Measurements from ENCODE around the gene C2orf76. TPM values are rescaled to one million over a fixed set of nuclear protein-coding genes. Genes with fewer than 3 reads are reported as not detected.

Gene C2orf76
- total and polyA plus RNA-seq, 2 of the 4 experiments (the other 2 are of a cell fraction) = 10.6 to 12.6 TPM

GRCh38 chr2:119369845-119370244, 3.2 kb upstream of the C2orf76 start:
- H2BK5ac ChIP-seq (ENCODE audit: low read depth, low read length, poor library complexity, severe bottlenecking) = no peak overlapping the region
- no peaks in the 10 kb centered on the region for H3K9me3 ChIP-seq (ENCODE audit: control insufficient read depth, insufficient read depth, low read length)
- ChIA-PET POLR2A (ENCODE audit: unreplicated experiment) (no interaction called here), CTCF (no interaction called here)
- no peak overlapping the region for H2BK15ac ChIP-seq (ENCODE audit: low read depth, low read length)
- H3K9ac ChIP-seq (ENCODE audit: low read depth, low read length) = no peak overlapping the region
- no peak overlapping the region for H3K14ac ChIP-seq (replicated peaks; ENCODE audit: low read depth, low read length)
- H3K9me1 ChIP-seq (ENCODE audit: insufficient read depth, low read length) = peaks cover 13% of the 10 kb centered on the region; the same call in 1 of the 2 replicates
- DNase-seq (no peak), ATAC-seq (ENCODE audit: low read depth) (no peak)
- peaks cover 8% of the 10 kb centered on the region for H3K4me1 ChIP-seq (ENCODE audit: control insufficient read depth, insufficient read depth, low read length)
- no peak overlapping the region for H3K4me2 ChIP-seq (ENCODE audit: low read depth, low read length)
- no peak overlapping the region for H2BK20ac ChIP-seq (ENCODE audit: low read depth, low read length)
- no peak overlapping the region for H2BK120ac ChIP-seq (ENCODE audit: low read depth, low read length)
- H3K23ac ChIP-seq (ENCODE audit: low read depth, low read length) = no peak overlapping the region
- H3K27ac ChIP-seq (ENCODE audit: insufficient read depth, low read length) = no peak overlapping the region
- H3K4ac ChIP-seq (ENCODE audit: low read depth, low read length) = no peak overlapping the region
- no peak overlapping the region for H3K4me3 ChIP-seq (ENCODE audit: insufficient read depth, low read depth, low read length)
- no peak overlapping the region for H4K5ac ChIP-seq (ENCODE audit: low read depth, low read length)
- no peak overlapping the region for H4K91ac ChIP-seq (ENCODE audit: insufficient read depth, low read depth, low read length)
- no peak overlapping the region for H2AK5ac ChIP-seq (ENCODE audit: low read depth, low read length)
- H2AFZ ChIP-seq (replicated peaks; ENCODE audit: low read length, poor library complexity) = no peak overlapping the region
- dilution Hi-C loops (cut with HindIII; ENCODE audit: low sequenced_read_pairs, unreplicated experiment) (no loop called here), intact Hi-C loops (cut with micrococcal nuclease) (loop anchor here (5.0 kb wide), 1 partner anchor 148 kb away; the partner anchor contains the start of gene STEAP3), in situ Hi-C loops (cut with MboI; ENCODE audit: low sequenced_read_pairs) (no loop called here)
- 80% methylated on average over 1 of the region's 6 CpGs; no CpG with 5 or more reads in 1 of the 2 experiments for WGBS, 2 experiments (ENCODE audit: extremely low coverage in 2 of 2, insufficient read length in 1 of 2)
- BruUV-seq (replicated peaks) = no TSS peak
- no peaks in the 10 kb centered on the region for H3K27me3 ChIP-seq (ENCODE audit: control insufficient read depth, insufficient read depth, low read length)
- no peak for TF ChIP-seq CTCF (conservative IDR thresholded peaks at IDR 0.05; ENCODE audit: low read depth, low read length)
- TF ChIP-seq FOS (IDR thresholded peaks at IDR 0.05; ENCODE audit: low read depth, low read length) = no peak
- no peak for TF ChIP-seq BHLHE40 (IDR thresholded peaks at IDR 0.05; ENCODE audit: low read depth, low read length)
- TF ChIP-seq POLR2A (IDR thresholded peaks at IDR 0.05; ENCODE audit: low read depth, low read length) = no peak
- TF ChIP-seq SMC3 (IDR thresholded peaks at IDR 0.05; ENCODE audit: low read depth, low read length) = no peak
- TF ChIP-seq NFE2L2 (IDR thresholded peaks at IDR 0.05; ENCODE audit: low read depth, low read length) = no peak
- TF ChIP-seq RCOR1 (IDR thresholded peaks at IDR 0.05; ENCODE audit: insufficient replicate concordance, low read length) = no peak
- TF ChIP-seq MXI1 (IDR thresholded peaks at IDR 0.05; ENCODE audit: borderline replicate concordance, low read depth, low read length) = no peak
- TF ChIP-seq USF2 (IDR thresholded peaks at IDR 0.05; ENCODE audit: low read depth, low read length) = no peak
- TF ChIP-seq, protein P1, sequence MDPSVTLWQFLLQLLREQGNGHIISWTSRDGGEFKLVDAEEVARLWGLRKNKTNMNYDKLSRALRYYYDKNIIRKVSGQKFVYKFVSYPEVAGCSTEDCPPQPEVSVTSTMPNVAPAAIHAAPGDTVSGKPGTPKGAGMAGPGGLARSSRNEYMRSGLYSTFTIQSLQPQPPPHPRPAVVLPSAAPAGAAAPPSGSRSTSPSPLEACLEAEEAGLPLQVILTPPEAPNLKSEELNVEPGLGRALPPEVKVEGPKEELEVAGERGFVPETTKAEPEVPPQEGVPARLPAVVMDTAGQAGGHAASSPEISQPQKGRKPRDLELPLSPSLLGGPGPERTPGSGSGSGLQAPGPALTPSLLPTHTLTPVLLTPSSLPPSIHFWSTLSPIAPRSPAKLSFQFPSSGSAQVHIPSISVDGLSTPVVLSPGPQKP (IDR thresholded peaks at IDR 0.05; ENCODE audit: borderline replicate concordance, low read depth, low read length) = no peak
- no peak for TF ChIP-seq CHD1 (IDR thresholded peaks at IDR 0.05; ENCODE audit: low read depth, low read length)
- TF ChIP-seq RFX5 (IDR thresholded peaks at IDR 0.05; ENCODE audit: low read depth, low read length) = no peak
- TF ChIP-seq MAZ (IDR thresholded peaks at IDR 0.05; ENCODE audit: borderline replicate concordance, low read depth, low read length) = no peak
- no peak for TF ChIP-seq RAD21 (IDR thresholded peaks at IDR 0.05; ENCODE audit: low read length)
- TF ChIP-seq CEBPB (IDR thresholded peaks at IDR 0.05; ENCODE audit: low read depth, low read length) = no peak
- no peak overlapping the region for H3K18ac ChIP-seq (ENCODE audit: low read depth, low read length)
- no peak overlapping the region for H2AK9ac ChIP-seq (replicated peaks; ENCODE audit: low read depth, low read length, poor library complexity)
- H4K20me1 ChIP-seq (ENCODE audit: insufficient read depth, low read length) = peaks cover 14% of the 10 kb centered on the region; the same call in 1 of the 2 replicates
- H3K79me1 ChIP-seq (ENCODE audit: low read depth in 1 of 2, low read length in 2 of 2) = peaks cover 30 to 43% of the 10 kb centered on the region in 2 experiments
- peaks cover 40% of the 10 kb centered on the region for H3K36me3 ChIP-seq (ENCODE audit: control insufficient read depth, insufficient read depth, low read length)
- H4K8ac ChIP-seq (ENCODE audit: low read depth in 2 of 2, low read length in 2 of 2) = no peak overlapping the region
- no peak overlapping the region for H3K56ac ChIP-seq (ENCODE audit: extremely low read depth, insufficient read depth, low read length)
